ENCODE results near the gene STUB1. TPM values are rescaled to one million over a fixed set of nuclear protein-coding genes. Genes with fewer than 3 reads are reported as not detected.

STUB1 gene
- total and polyA plus RNA-seq, 2 of the 8 experiments (the other 6 are each of a cell fraction or from before 2014, with no cell fraction given) = 89.9 to 103 TPM

DNA sequence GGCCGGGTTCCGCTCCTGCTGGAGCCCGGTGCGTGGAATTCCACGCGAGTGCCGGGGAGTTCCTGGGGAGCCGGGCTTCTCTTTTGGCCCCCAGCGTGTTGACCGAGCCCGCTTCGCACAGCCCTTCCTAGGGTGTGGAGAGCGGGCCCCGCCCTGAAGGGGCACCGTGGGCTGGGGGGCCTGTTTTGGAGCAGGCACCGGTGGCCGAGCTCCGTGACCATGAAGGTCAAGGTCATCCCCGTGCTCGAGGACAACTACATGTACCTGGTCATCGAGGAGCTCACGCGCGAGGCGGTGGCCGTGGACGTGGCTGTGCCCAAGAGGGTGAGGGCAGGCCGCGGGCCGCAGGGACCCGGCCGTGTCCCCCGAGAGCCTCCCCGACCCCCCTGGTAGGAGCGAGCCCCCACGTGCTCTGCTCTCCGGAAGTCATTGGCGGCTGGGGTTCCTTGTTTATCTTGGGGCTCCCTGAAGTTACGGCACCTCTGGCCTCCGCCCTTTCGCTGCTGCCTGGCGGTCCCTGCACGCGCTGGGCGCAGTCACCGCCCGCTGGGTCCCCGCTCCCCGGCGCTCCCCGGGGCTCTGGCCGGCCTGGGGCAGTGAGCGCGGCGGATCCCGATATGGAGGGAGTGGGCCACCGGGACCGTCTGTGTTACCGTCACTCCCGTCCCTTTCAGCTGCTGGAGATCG is 47.2 kb downstream of the STUB1 start (continued):
- TF ChIP-seq, protein P1, sequence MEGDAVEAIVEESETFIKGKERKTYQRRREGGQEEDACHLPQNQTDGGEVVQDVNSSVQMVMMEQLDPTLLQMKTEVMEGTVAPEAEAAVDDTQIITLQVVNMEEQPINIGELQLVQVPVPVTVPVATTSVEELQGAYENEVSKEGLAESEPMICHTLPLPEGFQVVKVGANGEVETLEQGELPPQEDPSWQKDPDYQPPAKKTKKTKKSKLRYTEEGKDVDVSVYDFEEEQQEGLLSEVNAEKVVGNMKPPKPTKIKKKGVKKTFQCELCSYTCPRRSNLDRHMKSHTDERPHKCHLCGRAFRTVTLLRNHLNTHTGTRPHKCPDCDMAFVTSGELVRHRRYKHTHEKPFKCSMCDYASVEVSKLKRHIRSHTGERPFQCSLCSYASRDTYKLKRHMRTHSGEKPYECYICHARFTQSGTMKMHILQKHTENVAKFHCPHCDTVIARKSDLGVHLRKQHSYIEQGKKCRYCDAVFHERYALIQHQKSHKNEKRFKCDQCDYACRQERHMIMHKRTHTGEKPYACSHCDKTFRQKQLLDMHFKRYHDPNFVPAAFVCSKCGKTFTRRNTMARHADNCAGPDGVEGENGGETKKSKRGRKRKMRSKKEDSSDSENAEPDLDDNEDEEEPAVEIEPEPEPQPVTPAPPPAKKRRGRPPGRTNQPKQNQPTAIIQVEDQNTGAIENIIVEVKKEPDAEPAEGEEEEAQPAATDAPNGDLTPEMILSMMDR (IDR thresholded peaks at IDR 0.05; ENCODE audit: control extremely low read depth in 1 of 3, insufficient read depth in 1 of 3, low read depth in 1 of 3, low read length in 3 of 3) = no peak
- peak; percentile 14 to 48; a peak in 1 of 4 replicates for TF ChIP-seq HDAC2 (IDR thresholded peaks at IDR 0.05; ENCODE audit: borderline replicate concordance in 1 of 2, low read depth in 2 of 2, low read length in 2 of 2)
- TF ChIP-seq CHD1 (IDR thresholded peaks at IDR 0.05; ENCODE audit: low read depth, low read length) = no peak
- no peak for TF ChIP-seq USF2 (IDR thresholded peaks at IDR 0.05; ENCODE audit: low read length)
- no peak for TF ChIP-seq HDAC6 (IDR thresholded peaks at IDR 0.05; ENCODE audit: low read depth, low read length)
- 0 out of 3 replicates have a peak, but pooled peaks of 1 of the 2 experiments have one; percentile 8 for TF ChIP-seq POLR2A (IDR thresholded peaks at IDR 0.05; ENCODE audit: control extremely low read depth in 1 of 2, low read depth in 2 of 2, low read length in 2 of 2)
- no peak for TF ChIP-seq EGR1 (IDR thresholded peaks at IDR 0.05; ENCODE audit: borderline replicate concordance, low read depth, low read length)
- TF ChIP-seq SP4 (IDR thresholded peaks at IDR 0.05; ENCODE audit: low read length) = no peak
- TF ChIP-seq SRF (IDR thresholded peaks at IDR 0.05; ENCODE audit: low read depth, low read length) = no peak
- no peak for TF ChIP-seq TEAD4 (IDR thresholded peaks at IDR 0.05; ENCODE audit: low read depth, low read length)
- TF ChIP-seq CTBP2 (IDR thresholded peaks at IDR 0.05; ENCODE audit: borderline replicate concordance, insufficient read depth, insufficient read length, low read length) = no peak
- TF ChIP-seq YY1 (IDR thresholded peaks at IDR 0.05; ENCODE audit: low read depth, low read length) = no peak
- TF ChIP-seq EP300 (IDR thresholded peaks at IDR 0.05; ENCODE audit: borderline replicate concordance in 1 of 2, low read depth in 2 of 2, low read length in 2 of 2) = no peak
- TF ChIP-seq MAFK (IDR thresholded peaks at IDR 0.05; ENCODE audit: low read depth, low read length) = no peak
- no peak for TF ChIP-seq JUN (IDR thresholded peaks at IDR 0.05; ENCODE audit: low read depth, low read length)
- no peak for TF ChIP-seq ASH2L (IDR thresholded peaks at IDR 0.05; ENCODE audit: low read length)
- no peak for TF ChIP-seq SUZ12 (IDR thresholded peaks at IDR 0.05; ENCODE audit: low read length)
- no peak for TF ChIP-seq KDM1A (IDR thresholded peaks at IDR 0.05; ENCODE audit: borderline replicate concordance, low read length)
- TF ChIP-seq NANOG (IDR thresholded peaks at IDR 0.05; ENCODE audit: insufficient read depth, low read depth, low read length, poor library complexity, severe bottlenecking) = no peak
- TF ChIP-seq CREB1 (IDR thresholded peaks at IDR 0.05) = no peak
- TF ChIP-seq BACH1 (IDR thresholded peaks at IDR 0.05; ENCODE audit: low read length) = peak; percentile 93
- no peak for TF ChIP-seq BRCA1 (IDR thresholded peaks at IDR 0.05; ENCODE audit: low read depth, low read length)
